Mammary epithelial cell (primary cell): ENCODE results near the gene PHLPP1.
"Not testable (repeated sequence)": the region's sequence is repeated elsewhere in the genome, so short reads cannot be mapped to it uniquely, and the experiment has no call there.

ENCODE experiments used
- EZH2 ChIP-seq: IDR thresholded peaks from 2 replicates; pipeline ENCODE4 v1.6.1; 2012; ENCODE audit warnings: low read length, inconsistent platforms, borderline replicate concordance
- TF ChIP-seq, protein P1 (sequence below), 2 donors: IDR thresholded peaks in 1 of 2; conservative IDR thresholded peaks in 1 of 2; 2 replicates each; pipeline ENCODE4 v1.5.1; 2011 to 2012; ENCODE audit warnings: inconsistent platforms in 2 of 2, low read length in 2 of 2, mild to moderate bottlenecking in 2 of 2, control low read depth in 1 of 2, low read depth in 1 of 2; ENCODE audit not compliant: insufficient read depth in 1 of 2; ENCODE audit errors: extremely low read depth in 1 of 2

DNA sequence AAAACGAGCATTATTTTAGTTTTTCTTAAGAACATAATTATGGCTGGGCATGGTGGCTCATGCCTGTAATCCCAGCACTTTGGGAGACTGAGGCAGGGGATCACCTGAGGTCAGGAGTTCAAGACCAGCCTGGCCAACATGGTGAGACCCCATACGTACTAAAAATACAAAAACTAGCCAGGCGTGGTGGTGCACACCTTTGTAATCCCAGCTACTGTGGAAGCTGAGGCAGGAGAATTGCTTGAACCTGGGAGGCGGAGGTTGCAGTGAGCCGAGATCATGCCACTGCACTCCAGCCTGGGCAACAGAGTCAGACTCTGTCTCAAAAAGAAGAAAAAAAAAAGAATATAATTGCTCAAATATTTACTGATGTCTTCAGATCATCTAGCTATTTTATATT lies 25.3 kb downstream of the PHLPP1 start:
- TF ChIP-seq EZH2: not testable (repeated sequence)
- TF ChIP-seq, protein P1, sequence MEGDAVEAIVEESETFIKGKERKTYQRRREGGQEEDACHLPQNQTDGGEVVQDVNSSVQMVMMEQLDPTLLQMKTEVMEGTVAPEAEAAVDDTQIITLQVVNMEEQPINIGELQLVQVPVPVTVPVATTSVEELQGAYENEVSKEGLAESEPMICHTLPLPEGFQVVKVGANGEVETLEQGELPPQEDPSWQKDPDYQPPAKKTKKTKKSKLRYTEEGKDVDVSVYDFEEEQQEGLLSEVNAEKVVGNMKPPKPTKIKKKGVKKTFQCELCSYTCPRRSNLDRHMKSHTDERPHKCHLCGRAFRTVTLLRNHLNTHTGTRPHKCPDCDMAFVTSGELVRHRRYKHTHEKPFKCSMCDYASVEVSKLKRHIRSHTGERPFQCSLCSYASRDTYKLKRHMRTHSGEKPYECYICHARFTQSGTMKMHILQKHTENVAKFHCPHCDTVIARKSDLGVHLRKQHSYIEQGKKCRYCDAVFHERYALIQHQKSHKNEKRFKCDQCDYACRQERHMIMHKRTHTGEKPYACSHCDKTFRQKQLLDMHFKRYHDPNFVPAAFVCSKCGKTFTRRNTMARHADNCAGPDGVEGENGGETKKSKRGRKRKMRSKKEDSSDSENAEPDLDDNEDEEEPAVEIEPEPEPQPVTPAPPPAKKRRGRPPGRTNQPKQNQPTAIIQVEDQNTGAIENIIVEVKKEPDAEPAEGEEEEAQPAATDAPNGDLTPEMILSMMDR (conservative IDR thresholded peaks at IDR 0.05 in 1 of 2, IDR thresholded peaks at IDR 0.05 in 1 of 2; ENCODE audit: extremely low read depth in 1 of 2, insufficient read depth in 1 of 2, low read depth in 1 of 2, low read length in 2 of 2): not testable (repeated sequence)
